Measurements from ENCODE around the gene RBM20. TPM values are rescaled to one million over a fixed set of nuclear protein-coding genes. Genes with fewer than 3 reads are reported as not detected.

Gene RBM20
- total and polyA plus RNA-seq, 2 of the 13 experiments (the other 11 are each of a cell fraction or from before 2014, with no cell fraction given): 0.02 to 0.22 TPM

- TF ChIP-seq NR2C2 (CRISPR knock-in tag; IDR thresholded peaks at IDR 0.05; ENCODE audit: borderline replicate concordance) (no peak), ZNF33A (CRISPR knock-in tag; IDR thresholded peaks at IDR 0.05; ENCODE audit: borderline replicate concordance) (no peak), NCOA2 (CRISPR knock-in tag; IDR thresholded peaks at IDR 0.05) (no peak), CREB1 (IDR thresholded peaks at IDR 0.05) (no peak), CREB1 (CRISPR knock-in tag; IDR thresholded peaks at IDR 0.05) (no peak), ZEB1 (IDR thresholded peaks at IDR 0.05; ENCODE audit: insufficient replicate concordance, low read depth) (peak; percentile 34), SP5 (CRISPR knock-in tag; IDR thresholded peaks at IDR 0.05; ENCODE audit: borderline replicate concordance, low read depth) (peak; percentile 54; the same call in 1 of the 2 replicates), ADNP (CRISPR knock-in tag; IDR thresholded peaks at IDR 0.05) (no peak), FOXO1 (CRISPR knock-in tag; IDR thresholded peaks at IDR 0.05) (no peak), ZNF350 (CRISPR knock-in tag; IDR thresholded peaks at IDR 0.05; ENCODE audit: borderline replicate concordance, low read depth) (no peak), MXI1 (IDR thresholded peaks at IDR 0.05; ENCODE audit: borderline replicate concordance, low read depth, low read length) (no peak), AHDC1 (CRISPR knock-in tag; IDR thresholded peaks at IDR 0.05; ENCODE audit: borderline replicate concordance) (no peak), ZSCAN21 (CRISPR knock-in tag; IDR thresholded peaks at IDR 0.05; ENCODE audit: borderline replicate concordance) (no peak), DNMT1 (CRISPR knock-in tag; IDR thresholded peaks at IDR 0.05) (no peak), ZNF468 (CRISPR knock-in tag; IDR thresholded peaks at IDR 0.05) (no peak)
- TF ChIP-seq, protein P1, sequence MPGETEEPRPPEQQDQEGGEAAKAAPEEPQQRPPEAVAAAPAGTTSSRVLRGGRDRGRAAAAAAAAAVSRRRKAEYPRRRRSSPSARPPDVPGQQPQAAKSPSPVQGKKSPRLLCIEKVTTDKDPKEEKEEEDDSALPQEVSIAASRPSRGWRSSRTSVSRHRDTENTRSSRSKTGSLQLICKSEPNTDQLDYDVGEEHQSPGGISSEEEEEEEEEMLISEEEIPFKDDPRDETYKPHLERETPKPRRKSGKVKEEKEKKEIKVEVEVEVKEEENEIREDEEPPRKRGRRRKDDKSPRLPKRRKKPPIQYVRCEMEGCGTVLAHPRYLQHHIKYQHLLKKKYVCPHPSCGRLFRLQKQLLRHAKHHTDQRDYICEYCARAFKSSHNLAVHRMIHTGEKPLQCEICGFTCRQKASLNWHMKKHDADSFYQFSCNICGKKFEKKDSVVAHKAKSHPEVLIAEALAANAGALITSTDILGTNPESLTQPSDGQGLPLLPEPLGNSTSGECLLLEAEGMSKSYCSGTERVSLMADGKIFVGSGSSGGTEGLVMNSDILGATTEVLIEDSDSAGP (CRISPR knock-in tag; IDR thresholded peaks at IDR 0.05; ENCODE audit: borderline replicate concordance): 0 out of 2 replicates have a peak, but pooled peaks have one; percentile 38
- TF ChIP-seq, protein P2, sequence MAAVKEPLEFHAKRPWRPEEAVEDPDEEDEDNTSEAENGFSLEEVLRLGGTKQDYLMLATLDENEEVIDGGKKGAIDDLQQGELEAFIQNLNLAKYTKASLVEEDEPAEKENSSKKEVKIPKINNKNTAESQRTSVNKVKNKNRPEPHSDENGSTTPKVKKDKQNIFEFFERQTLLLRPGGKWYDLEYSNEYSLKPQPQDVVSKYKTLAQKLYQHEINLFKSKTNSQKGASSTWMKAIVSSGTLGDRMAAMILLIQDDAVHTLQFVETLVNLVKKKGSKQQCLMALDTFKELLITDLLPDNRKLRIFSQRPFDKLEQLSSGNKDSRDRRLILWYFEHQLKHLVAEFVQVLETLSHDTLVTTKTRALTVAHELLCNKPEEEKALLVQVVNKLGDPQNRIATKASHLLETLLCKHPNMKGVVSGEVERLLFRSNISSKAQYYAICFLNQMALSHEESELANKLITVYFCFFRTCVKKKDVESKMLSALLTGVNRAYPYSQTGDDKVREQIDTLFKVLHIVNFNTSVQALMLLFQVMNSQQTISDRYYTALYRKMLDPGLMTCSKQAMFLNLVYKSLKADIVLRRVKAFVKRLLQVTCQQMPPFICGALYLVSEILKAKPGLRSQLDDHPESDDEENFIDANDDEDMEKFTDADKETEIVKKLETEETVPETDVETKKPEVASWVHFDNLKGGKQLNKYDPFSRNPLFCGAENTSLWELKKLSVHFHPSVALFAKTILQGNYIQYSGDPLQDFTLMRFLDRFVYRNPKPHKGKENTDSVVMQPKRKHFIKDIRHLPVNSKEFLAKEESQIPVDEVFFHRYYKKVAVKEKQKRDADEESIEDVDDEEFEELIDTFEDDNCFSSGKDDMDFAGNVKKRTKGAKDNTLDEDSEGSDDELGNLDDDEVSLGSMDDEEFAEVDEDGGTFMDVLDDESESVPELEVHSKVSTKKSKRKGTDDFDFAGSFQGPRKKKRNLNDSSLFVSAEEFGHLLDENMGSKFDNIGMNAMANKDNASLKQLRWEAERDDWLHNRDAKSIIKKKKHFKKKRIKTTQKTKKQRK (IDR thresholded peaks at IDR 0.05; ENCODE audit: low read length): no peak
These were observed 189.3 kb downstream of the RBM20 start (continued) for GRCh38 chr10:110833234-110833940.
